ENCODE measurements around the gene RAB8A.

DNA sequence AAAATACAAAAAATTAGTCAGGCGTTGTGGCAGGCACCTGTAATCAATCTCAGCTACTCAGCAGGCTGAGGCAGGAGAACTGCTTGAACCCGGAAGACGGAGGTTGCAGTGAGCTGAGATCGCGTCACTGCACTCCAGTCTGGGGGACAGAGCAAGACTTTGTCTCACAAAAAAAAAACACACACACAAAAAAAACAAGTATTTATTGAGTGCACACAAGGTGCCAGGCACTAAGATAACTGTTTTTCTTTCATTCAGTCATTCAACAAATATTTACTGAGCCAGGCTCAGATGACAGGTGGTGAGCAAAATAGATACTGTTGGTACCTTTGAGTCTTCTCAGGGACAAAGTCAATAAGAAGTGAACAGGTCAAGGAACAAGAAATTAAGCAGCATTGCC lies 55.4 kb downstream of the RAB8A start:
- TF ChIP-seq, protein P1, sequence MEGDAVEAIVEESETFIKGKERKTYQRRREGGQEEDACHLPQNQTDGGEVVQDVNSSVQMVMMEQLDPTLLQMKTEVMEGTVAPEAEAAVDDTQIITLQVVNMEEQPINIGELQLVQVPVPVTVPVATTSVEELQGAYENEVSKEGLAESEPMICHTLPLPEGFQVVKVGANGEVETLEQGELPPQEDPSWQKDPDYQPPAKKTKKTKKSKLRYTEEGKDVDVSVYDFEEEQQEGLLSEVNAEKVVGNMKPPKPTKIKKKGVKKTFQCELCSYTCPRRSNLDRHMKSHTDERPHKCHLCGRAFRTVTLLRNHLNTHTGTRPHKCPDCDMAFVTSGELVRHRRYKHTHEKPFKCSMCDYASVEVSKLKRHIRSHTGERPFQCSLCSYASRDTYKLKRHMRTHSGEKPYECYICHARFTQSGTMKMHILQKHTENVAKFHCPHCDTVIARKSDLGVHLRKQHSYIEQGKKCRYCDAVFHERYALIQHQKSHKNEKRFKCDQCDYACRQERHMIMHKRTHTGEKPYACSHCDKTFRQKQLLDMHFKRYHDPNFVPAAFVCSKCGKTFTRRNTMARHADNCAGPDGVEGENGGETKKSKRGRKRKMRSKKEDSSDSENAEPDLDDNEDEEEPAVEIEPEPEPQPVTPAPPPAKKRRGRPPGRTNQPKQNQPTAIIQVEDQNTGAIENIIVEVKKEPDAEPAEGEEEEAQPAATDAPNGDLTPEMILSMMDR (IDR thresholded peaks at IDR 0.05), result no peak
- no peak for TF ChIP-seq POLR2A (IDR thresholded peaks at IDR 0.05)
